HFF-Myc (cell line): Measurements from ENCODE around the gene PPP6R3.

Experiments
- DNase-seq: peaks from one replicate; pipeline ENCODE4 v3.0.0-alpha.2; 2011; ENCODE audit warnings: low read depth; ENCODE audit errors: extremely low read depth
- H3K4me3 ChIP-seq: replicated peaks from 2 replicates; pipeline ENCODE4 v1.5.1; 2011; ENCODE audit warnings: low read depth, mild to moderate bottlenecking, control low read depth, low read length
- CTCF ChIP-seq: IDR thresholded peaks from 2 replicates; pipeline ENCODE4 v1.5.1; 2012; ENCODE audit warnings: mild to moderate bottlenecking, low read depth, low read length, control low read depth; ENCODE audit errors: missing control alignments

Gene PPP6R3

DNA sequence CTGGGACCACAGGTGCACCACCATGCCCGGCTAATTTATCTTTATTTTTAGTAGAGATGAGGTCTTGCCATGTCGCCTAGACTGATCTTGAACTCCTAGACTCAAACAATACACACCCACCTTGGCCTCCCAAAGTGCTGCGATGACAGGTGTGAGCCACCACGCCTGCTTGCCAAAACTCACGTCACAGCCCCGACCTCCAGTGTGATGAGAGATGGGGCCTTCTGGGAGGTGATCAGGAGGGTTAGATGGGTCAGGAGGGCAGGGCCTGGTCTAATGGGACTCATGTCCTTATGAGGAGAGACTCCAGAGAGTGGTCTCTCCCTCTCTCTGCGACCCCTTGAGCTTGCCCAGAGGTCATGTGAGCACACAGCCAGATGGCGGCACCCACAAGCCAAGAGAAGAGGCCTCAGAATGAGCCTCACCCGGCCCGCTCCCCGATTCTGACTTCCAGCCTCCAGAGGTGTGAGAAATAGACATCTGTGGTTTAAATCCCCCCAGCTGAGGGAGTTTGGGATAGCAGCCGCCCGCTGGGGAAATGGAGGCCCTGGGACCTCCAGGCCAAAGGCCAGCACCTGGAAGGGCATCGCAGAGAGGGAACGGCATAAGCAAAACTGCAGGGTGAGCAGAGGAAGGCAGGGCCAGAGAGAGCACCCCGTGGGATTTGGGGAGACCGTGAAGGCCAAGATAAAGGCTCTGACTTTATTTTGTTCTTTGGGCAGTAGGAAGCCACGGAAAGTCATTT, 199.7 kb downstream of the PPP6R3 start:
- no peak for DNase-seq
- no peak for TF ChIP-seq CTCF
- H3K4me3 ChIP-seq, result no peak overlapping the region

DNA sequence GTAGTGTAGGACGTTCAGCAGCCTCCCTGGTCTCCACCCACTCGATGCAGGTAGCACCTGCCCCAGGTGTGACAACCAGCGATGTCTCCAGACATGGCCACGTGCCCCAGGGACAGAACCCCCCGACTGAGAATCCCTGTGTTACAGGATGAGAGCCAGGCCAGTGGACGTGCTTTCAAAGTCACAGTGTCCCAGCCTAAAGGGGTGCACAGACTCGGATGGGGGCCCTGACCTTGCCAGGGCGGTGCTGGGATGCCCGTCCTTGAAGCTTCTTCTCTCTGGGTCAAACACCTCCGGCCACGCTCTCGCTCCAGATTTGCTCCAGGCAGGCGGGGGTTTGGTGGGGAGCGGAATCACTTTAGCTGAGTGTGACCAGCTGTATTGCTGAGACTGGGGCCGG, 200.5 kb downstream of the PPP6R3 start:
- no peak for DNase-seq
- no peak overlapping the region for H3K4me3 ChIP-seq
- TF ChIP-seq CTCF, result no peak

- DNase-seq, result no peak
- H3K4me3 ChIP-seq, result no peak overlapping the region
- TF ChIP-seq CTCF, result no peak
These were observed 201.4 kb downstream of the PPP6R3 start for GRCh38 chr11:68661697-68662603.

- no peak overlapping the region for H3K4me3 ChIP-seq
- no peak for DNase-seq
- no peak for TF ChIP-seq CTCF
These were observed 203.0 kb downstream of the PPP6R3 start for GRCh38 chr11:68663482-68664010.

- no peak for TF ChIP-seq CTCF
- DNase-seq, result no peak
- no peak overlapping the region for H3K4me3 ChIP-seq
These were observed 203.6 kb downstream of the PPP6R3 start for GRCh38 chr11:68664141-68664540.

- no peak for DNase-seq
- H3K4me3 ChIP-seq, result no peak overlapping the region
- no peak for TF ChIP-seq CTCF
These were observed 204.4 kb downstream of the PPP6R3 start for GRCh38 chr11:68664906-68665305.
